Measurements from ENCODE around the gene OR2S2.
"Not testable (repeated sequence)": the region's sequence is repeated elsewhere in the genome, so short reads cannot be mapped to it uniquely, and the experiment has no call there.

The OR2S2 gene

GRCh38 chr9:35935755-35936509 is 22.0 kb downstream of the OR2S2 start:
- POLR2A ChIA-PET (ENCODE audit: low non-redundant PET) = no interaction called here
- no peak for TF ChIP-seq CTCF (conservative IDR thresholded peaks at IDR 0.05; ENCODE audit: low read depth)
- CTCF ChIA-PET = no interaction called here
- peak; percentile 13 for DNase-seq (ENCODE audit: low spot score)
- H3K27ac ChIP-seq = no peak overlapping the region

GRCh38 chr9:35935261-35935660 is 22.7 kb downstream of the OR2S2 start:
- ChIA-PET POLR2A (ENCODE audit: low non-redundant PET) (no interaction called here), CTCF (no interaction called here)
- no peak for DNase-seq (ENCODE audit: low spot score)
- no peak for TF ChIP-seq CTCF (conservative IDR thresholded peaks at IDR 0.05; ENCODE audit: low read depth)
- no peak overlapping the region for H3K27ac ChIP-seq

- POLR2A ChIA-PET (ENCODE audit: low non-redundant PET); DNase-seq (ENCODE audit: low spot score); H3K27ac ChIP-seq: not testable (repeated sequence)
- CTCF ChIA-PET = interaction anchor here (0.7 kb wide), 1 partner anchor 174 kb away, joined by 4 read pairs; no protein-coding TSS in a partner anchor
Observed at GRCh38 chr9:35934069-35934468, 23.9 kb downstream of the OR2S2 start.

GRCh38 chr9:35933550-35934067 is 24.3 kb downstream of the OR2S2 start:
- no peak for TF ChIP-seq CTCF (conservative IDR thresholded peaks at IDR 0.05; ENCODE audit: low read depth)
- POLR2A ChIA-PET (ENCODE audit: low non-redundant PET) = no interaction called here
- H3K27ac ChIP-seq = no peak overlapping the region
- DNase-seq (ENCODE audit: low spot score) = no peak
- CTCF ChIA-PET = interaction anchor here (0.7 kb wide), 1 partner anchor 175 kb away, joined by 4 read pairs; no protein-coding TSS in a partner anchor

GRCh38 chr9:35932735-35933134 is 25.2 kb downstream of the OR2S2 start:
- ChIA-PET CTCF (interaction anchor here (0.7 kb wide), 1 partner anchor 209 kb away, joined by 3 read pairs; no protein-coding TSS in a partner anchor), POLR2A (ENCODE audit: low non-redundant PET) (no interaction called here)
- no peak overlapping the region for H3K27ac ChIP-seq
- no peak for DNase-seq (ENCODE audit: low spot score)
- no peak for TF ChIP-seq CTCF (conservative IDR thresholded peaks at IDR 0.05; ENCODE audit: low read depth)

- ChIA-PET CTCF (interaction anchor here (1.0 kb wide), 1 partner anchor 14 kb away, joined by 3 read pairs; no protein-coding TSS in a partner anchor), POLR2A (ENCODE audit: low non-redundant PET) (no interaction called here)
- no peak for TF ChIP-seq CTCF (conservative IDR thresholded peaks at IDR 0.05; ENCODE audit: low read depth)
Observed at GRCh38 chr9:35930989-35931388, 27.0 kb downstream of the OR2S2 start.

GRCh38 chr9:35930521-35930920 is 27.4 kb downstream of the OR2S2 start:
- H3K27ac ChIP-seq = no peak overlapping the region
- no peak for TF ChIP-seq CTCF (conservative IDR thresholded peaks at IDR 0.05; ENCODE audit: low read depth)
- ChIA-PET POLR2A (ENCODE audit: low non-redundant PET) (no interaction called here), CTCF (interaction anchor here (1.0 kb wide), 1 partner anchor 15 kb away, joined by 3 read pairs; no protein-coding TSS in a partner anchor)
- DNase-seq (ENCODE audit: low spot score) = no peak

More at GRCh38 chr9:35930989-35931388, 27.0 kb downstream of the OR2S2 start:
- no peak for DNase-seq (ENCODE audit: low spot score)
- H3K27ac ChIP-seq = no peak overlapping the region
